SW 1271 (cell line): ENCODE results near the gene ARHGDIG.
"Not testable (repeated sequence)": the region's sequence is repeated elsewhere in the genome, so short reads cannot be mapped to it uniquely, and the experiment has no call there.

Source experiments
- DNase-seq, 2 experiments: peaks; one replicate each; lab custom pipeline; 2025; lab: John Stamatoyannopoulos, UW

The ARHGDIG gene

GRCh38 chr16:280552-280951 lies at the start of gene ARHGDIG:
ARHGDIG (plus strand) TSS chr16:280591; CDS start chr16:280681, 90 bp downstream.
- DNase-seq, result no peak

GRCh38 chr16:230949-231348 lies 49.4 kb upstream of the ARHGDIG start:
- no peak for DNase-seq

- peak; percentile 58 to 75 for DNase-seq
These were observed 45.7 kb upstream of the ARHGDIG start, which contains the start of gene FAM234A for GRCh38 chr16:234468-235305. FAM234A (plus strand) TSS chr16:234821; CDS start chr16:254414, 19,593 bp downstream.

GRCh38 chr16:239948-240277 lies 40.5 kb upstream of the ARHGDIG start:
- DNase-seq, result no peak

GRCh38 chr16:240559-240958 lies 39.8 kb upstream of the ARHGDIG start:
- no peak for DNase-seq

- no peak for DNase-seq
These were observed 38.1 kb upstream of the ARHGDIG start for GRCh38 chr16:242281-242680.

GRCh38 chr16:243348-243747 lies 37.0 kb upstream of the ARHGDIG start:
- no peak for DNase-seq

- DNase-seq, result no peak
These were observed 35.3 kb upstream of the ARHGDIG start for GRCh38 chr16:245105-245504.

- no peak for DNase-seq
These were observed 33.4 kb upstream of the ARHGDIG start for GRCh38 chr16:247027-247426.

GRCh38 chr16:249431-249830 lies 31.0 kb upstream of the ARHGDIG start:
- no peak for DNase-seq

- no peak for DNase-seq
These were observed 27.7 kb upstream of the ARHGDIG start for GRCh38 chr16:252366-253337.

GRCh38 chr16:253833-254232 lies 26.6 kb upstream of the ARHGDIG start:
- no peak for DNase-seq

GRCh38 chr16:254461-254860 lies 25.9 kb upstream of the ARHGDIG start:
- no peak for DNase-seq

- no peak for DNase-seq
These were observed 25.2 kb upstream of the ARHGDIG start for GRCh38 chr16:255183-255582.

GRCh38 chr16:258091-258490 lies 22.3 kb upstream of the ARHGDIG start:
- DNase-seq, result not testable (repeated sequence)

- DNase-seq, result no peak
These were observed 21.2 kb upstream of the ARHGDIG start for GRCh38 chr16:259226-259625.

- DNase-seq, result no peak
These were observed 20.6 kb upstream of the ARHGDIG start for GRCh38 chr16:259814-260253.

GRCh38 chr16:260326-260725 lies 20.1 kb upstream of the ARHGDIG start:
- no peak for DNase-seq

- no peak for DNase-seq
These were observed 19.2 kb upstream of the ARHGDIG start for GRCh38 chr16:261031-261691.

GRCh38 chr16:262121-262745 lies 18.2 kb upstream of the ARHGDIG start:
- DNase-seq, result no peak

GRCh38 chr16:263182-263774 lies 17.1 kb upstream of the ARHGDIG start:
- DNase-seq, result no peak
